Prostate gland (tissue), 2 donors: ENCODE measurements around the gene TMEM62. TPM values are rescaled to one million over a fixed set of nuclear protein-coding genes. Genes with fewer than 3 reads are reported as not detected.

ENCODE experiments used
- DNase-seq: peaks from one replicate; pipeline ENCODE4 v3.0.0-alpha.2; 2019; ENCODE audit warnings: low spot score
- H3K27ac ChIP-seq, 2 donors: fragments of 200-600 bp; sonication (generic); 2 replicates each; pipeline ENCODE4 v1.5.1; 2017 to 2019
- H3K27me3 ChIP-seq: fragments of 200-600 bp; sonication (generic); replicated peaks from 2 replicates; pipeline ENCODE4 v1.5.1; 2019; ENCODE audit not compliant: insufficient read depth
- H3K36me3 ChIP-seq, 2 donors: fragments of 200-600 bp; sonication (generic); 1 replicate in 1 of 2; 2 replicates in 1 of 2; pipeline versions ENCODE4 v1.5.1 to v1.8.1; 2017 to 2019
- H3K4me1 ChIP-seq: fragments of 200-600 bp; sonication (generic); replicated peaks from 2 replicates; pipeline ENCODE4 v1.5.1; 2019
- H3K4me3 ChIP-seq, 2 donors: fragments of 200-600 bp; sonication (generic); 2 replicates each; pipeline ENCODE4 v1.5.1; 2017 to 2019
- H3K9me3 ChIP-seq: fragments of 200-600 bp; sonication (generic); 2 replicates; pipeline ENCODE4 v1.5.1; 2017
- CTCF ChIP-seq, 4 experiments: fragments of 200-600 bp in 2 of 4; fragments of 450-650 bp in 2 of 4; sonication (generic) in 2 of 4; IDR thresholded peaks; 1 replicate in 3 of 4; 2 replicates in 1 of 4; pipeline ENCODE4 v1.5.1; 2016 to 2019; ENCODE audit warnings: antibody characterized with exemption in 4 of 4, mild to moderate bottlenecking in 2 of 4, moderate library complexity in 2 of 4
- POLR2A ChIP-seq: fragments of 450-650 bp; IDR thresholded peaks from one replicate; pipeline ENCODE4 v1.6.1; 2016; ENCODE audit warnings: antibody characterized with exemption, mild to moderate bottlenecking
- POLR2AphosphoS5 ChIP-seq: sonication (generic); formaldehyde crosslinking; IDR thresholded peaks from one replicate; pipeline ENCODE4 v1.6.1; 2017; ENCODE audit warnings: antibody characterized with exemption
- WGBS: methylation state at CpG from one replicate; pipeline ENCODE4 v1.1.5; 2018; 5-methylcytosine and 5-hydroxymethylcytosine counted together
- intact Hi-C: fragments of 100-400 bp; cut with DNase I; formaldehyde crosslinking; loops from one replicate; pipeline ENCODE4 v1.14.2; 2022
- total RNA-seq, 2 donors: library from RNA; depleted of rRNA; stranded (reverse); fragments of >200 nt; gene quantifications; one replicate each; pipeline ENCODE4 v1.1.0, GENCODE V29; 2016

TMEM62 gene
- total RNA-seq, 2 donors from 2014 or later, result 34.4 to 35.4 TPM

GRCh38 chr15:43105077-43105736 lies 28.2 kb upstream of the TMEM62 start:
- H3K36me3 ChIP-seq, result no peaks in the 10 kb centered on the region
- TF ChIP-seq POLR2A, result no peak
- peak in 1 of 4 experiments; percentile 24 for TF ChIP-seq CTCF (IDR thresholded peaks at IDR 0.05)
- DNase-seq, result peak; percentile 48
- intact Hi-C loops, result no loop called here
- peaks cover 8% of the 10 kb centered on the region for H3K4me1 ChIP-seq
- no peaks in the 10 kb centered on the region for H3K9me3 ChIP-seq
- H3K27ac ChIP-seq, result peak overlapping the region; percentile 87 to 89
- peak overlapping the region; percentile 70 to 80 for H3K4me3 ChIP-seq
- 7% methylated on average over 11 of the region's 11 CpGs for WGBS
- no peaks in the 10 kb centered on the region for H3K27me3 ChIP-seq

GRCh38 chr15:43105778-43106485 lies 27.5 kb upstream of the TMEM62 start, which contains the start of gene UBR1:
Gene UBR1, minus strand, starts transcription at chr15:43106038. Its CDS starts 16 bp downstream, at chr15:43106022.
- Histone ChIP-seq H3K9me3 (no peaks in the 10 kb centered on the region), H3K27me3 (no peaks in the 10 kb centered on the region), H3K4me3 (peak within 1 kb of the TSS; percentile 70 to 80), H3K4me1 (peaks cover 8% of the 10 kb centered on the region), H3K27ac (peak within 1 kb of the TSS; percentile 87 to 89), H3K36me3 (no peaks in the 10 kb centered on the region)
- intact Hi-C loops, result no loop called here
- TF ChIP-seq POLR2A (peak; percentile 54), POLR2AphosphoS5 (peak; percentile 88), CTCF (IDR thresholded peaks at IDR 0.05) (peak in 1 of 4 experiments; percentile 9)
- DNase-seq, result peak; percentile 78
- under 1% methylated on average over 33 of the region's 33 CpGs for WGBS

GRCh38 chr15:43106486-43106829 lies 26.9 kb upstream of the TMEM62 start:
- DNase-seq, result no peak
- Histone ChIP-seq H3K4me3 (peak overlapping the region; percentile 70 to 80), H3K27ac (peak overlapping the region; percentile 87 to 89), H3K4me1 (peaks cover 8% of the 10 kb centered on the region), H3K36me3 (no peaks in the 10 kb centered on the region), H3K27me3 (no peaks in the 10 kb centered on the region), H3K9me3 (no peaks in the 10 kb centered on the region)
- TF ChIP-seq POLR2AphosphoS5 (no peak), CTCF (IDR thresholded peaks at IDR 0.05) (no peak), POLR2A (no peak)
- 25% methylated on average over 7 of the region's 7 CpGs for WGBS
- intact Hi-C loops, result no loop called here

GRCh38 chr15:43107751-43108150 lies 25.6 kb upstream of the TMEM62 start:
- DNase-seq, result no peak
- Histone ChIP-seq H3K27ac (no peak overlapping the region), H3K36me3 (no peaks in the 10 kb centered on the region), H3K27me3 (no peaks in the 10 kb centered on the region), H3K4me3 (no peak overlapping the region), H3K4me1 (peaks cover 8% of the 10 kb centered on the region), H3K9me3 (no peaks in the 10 kb centered on the region)
- TF ChIP-seq CTCF (IDR thresholded peaks at IDR 0.05) (no peak), POLR2A (no peak), POLR2AphosphoS5 (no peak)
- WGBS, result 85% methylated on average over 1 of the region's 1 CpG
- intact Hi-C loops, result no loop called here
